GM12878 (cell line): Measurements from ENCODE around the gene NRG3. TPM values are rescaled to one million over a fixed set of nuclear protein-coding genes. Genes with fewer than 3 reads are reported as not detected.

Experiments used
- ATAC-seq: fragments of 200-7000 bp; cut with Tn5 transposase; 3 replicates; pipeline ENCODE4 v1.9.1; 2020; ENCODE audit warnings: mild to moderate bottlenecking, moderate library complexity
- BruUV-seq: library from RNA; stranded (reverse); fragments of 400-500 nt; replicated peaks from 2 replicates; lab custom pipeline; 2021; lab: Mats Ljungman, UMichigan
- CTCF ChIA-PET: fragments of 300-600 bp; sonication (Branson Sonifier 250); formaldehyde crosslinking; extraction: SDS; loops from one replicate; lab custom pipeline; 2021; ENCODE audit warnings: inconsistent platforms; lab: Yijun Ruan, JAX
- POLR2A ChIA-PET: fragments of 350-600 bp; formaldehyde crosslinking; extraction: SDS; loops from one replicate; lab custom pipeline; 2021; ENCODE audit warnings: inconsistent platforms; lab: Charles Lee
- RAD21 ChIA-PET: fragments of 300-600 bp; sonication (Branson Sonifier 250); formaldehyde crosslinking; loops from one replicate; lab custom pipeline; 2023; ENCODE audit warnings: antibody characterized with exemption; ENCODE audit not compliant: unreplicated experiment; lab: Charles Lee
- SMC1A ChIA-PET: fragments of 300-600 bp; sonication (Branson Sonifier 250); formaldehyde crosslinking; loops from one replicate; lab custom pipeline; 2023; ENCODE audit not compliant: unreplicated experiment, uncharacterized antibody; lab: Charles Lee
- DNase-seq: peaks from one replicate; pipeline ENCODE4 v3.0.0-alpha.2; 2011; ENCODE audit warnings: low read depth, low spot score
- FAIRE-seq: peaks from 3 replicates; lab custom pipeline; 2011; peaks lifted over from hg19 to GRCh38; lab: Jason Lieb, UNC
- H2AFZ ChIP-seq: 2 replicates; pipeline ENCODE4 v1.6.0; 2011; ENCODE audit warnings: low read depth, low read length, control low read depth; ENCODE audit not compliant: control insufficient read depth
- H3K27ac ChIP-seq: 2 replicates; pipeline ENCODE4 v1.5.1; 2011; ENCODE audit warnings: control low read depth; ENCODE audit not compliant: control insufficient read depth, insufficient read depth
- H3K27me3 ChIP-seq, 2 experiments: replicated peaks in 1 of 2; 2 replicates each; pipeline versions ENCODE4 v1.6.0 to v1.6.1; 2011; ENCODE audit warnings: low read length in 1 of 2; ENCODE audit not compliant: control insufficient read depth in 2 of 2, insufficient read depth in 2 of 2
- H3K36me3 ChIP-seq, 2 experiments: 2 replicates each; pipeline ENCODE4 v1.5.1; 2011; ENCODE audit warnings: low read length in 1 of 2; ENCODE audit not compliant: control insufficient read depth in 2 of 2, insufficient read depth in 2 of 2
- H3K4me1 ChIP-seq: 2 replicates; pipeline ENCODE4 v1.6.1; 2011; ENCODE audit warnings: mild to moderate bottlenecking, low read length, moderate library complexity, mixed read lengths; ENCODE audit not compliant: control insufficient read depth, insufficient read depth
- H3K4me2 ChIP-seq: 2 replicates; pipeline ENCODE4 v1.6.0; 2011; ENCODE audit warnings: control low read depth; ENCODE audit not compliant: control insufficient read depth, insufficient read depth
- H3K4me3 ChIP-seq: fragments of 200-600 bp; sonication (generic); 2 replicates; pipeline ENCODE4 v1.5.1; 2016
- H3K79me2 ChIP-seq: 2 replicates; pipeline ENCODE4 v1.6.0; 2011; ENCODE audit warnings: low read length; ENCODE audit not compliant: control insufficient read depth, insufficient read depth
- H3K9ac ChIP-seq: 2 replicates; pipeline ENCODE4 v1.8.0; 2011; ENCODE audit warnings: low read length, control low read depth, mixed read lengths; ENCODE audit not compliant: control insufficient read depth, insufficient read depth
- H3K9me3 ChIP-seq: replicated peaks from 3 replicates; pipeline ENCODE4 v1.5.1; 2011; ENCODE audit warnings: mild to moderate bottlenecking, low read length; ENCODE audit not compliant: control insufficient read depth, insufficient read depth
- H4K20me1 ChIP-seq: 2 replicates; pipeline ENCODE4 v1.6.0; 2011; ENCODE audit not compliant: control insufficient read depth, insufficient read depth
- ATF3 ChIP-seq: IDR thresholded peaks from 2 replicates; pipeline ENCODE4 v1.6.1; 2011; ENCODE audit warnings: low read depth, mild to moderate bottlenecking, low read length, moderate library complexity, borderline replicate concordance; ENCODE audit errors: extremely low read depth
- BRCA1 ChIP-seq: IDR thresholded peaks from 2 replicates; pipeline ENCODE4 v1.6.1; 2011; ENCODE audit warnings: low read depth, low read length, improper control_type of control experiment
- CREB1 ChIP-seq: IDR thresholded peaks from 2 replicates; pipeline ENCODE4 v1.6.1; 2012; ENCODE audit warnings: low read depth, mild to moderate bottlenecking, inconsistent platforms
- E4F1 ChIP-seq: fragments of 450-650 bp; IDR thresholded peaks from 2 replicates; pipeline ENCODE4 v1.6.1; 2018; ENCODE audit warnings: borderline replicate concordance, mild to moderate bottlenecking; ENCODE audit not compliant: partially characterized antibody
- ESRRA ChIP-seq: IDR thresholded peaks from 2 replicates; pipeline ENCODE4 v1.6.1; 2012; ENCODE audit warnings: mild to moderate bottlenecking, low read length, improper control_type of control experiment
- IKZF1 ChIP-seq: fragments of 450-650 bp; conservative IDR thresholded peaks from 2 replicates; pipeline ENCODE4 v1.6.1; 2017; ENCODE audit warnings: antibody characterized with exemption, mild to moderate bottlenecking
- IKZF2 ChIP-seq, 2 experiments: fragments of 450-650 bp; IDR thresholded peaks; 2 replicates each; pipeline ENCODE4 v1.6.1; 2017; ENCODE audit warnings: mild to moderate bottlenecking in 2 of 2, moderate library complexity in 2 of 2
- IRF3 ChIP-seq: fragments of 450-650 bp; IDR thresholded peaks from 2 replicates; pipeline ENCODE4 v1.6.1; 2014; ENCODE audit warnings: mild to moderate bottlenecking
- RAD51 ChIP-seq: fragments of 450-650 bp; IDR thresholded peaks from 2 replicates; pipeline ENCODE4 v1.6.1; 2016; ENCODE audit warnings: moderate library complexity, mild to moderate bottlenecking, inconsistent platforms
- SIX5 ChIP-seq: IDR thresholded peaks from 2 replicates; pipeline ENCODE4 v1.6.1; 2011; ENCODE audit warnings: mild to moderate bottlenecking, low read depth, low read length, moderate library complexity; ENCODE audit not compliant: severe bottlenecking
- WRNIP1 ChIP-seq: IDR thresholded peaks from 2 replicates; pipeline ENCODE4 v1.6.1; 2011; ENCODE audit warnings: low read depth, low read length, improper control_type of control experiment, borderline replicate concordance
- YBX1 ChIP-seq: fragments of 450-650 bp; IDR thresholded peaks from 2 replicates; pipeline ENCODE4 v1.6.1; 2016; ENCODE audit warnings: antibody characterized with exemption
- ZBED1 ChIP-seq: IDR thresholded peaks from 2 replicates; pipeline ENCODE4 v1.6.1; 2016; ENCODE audit warnings: borderline replicate concordance
- ZNF217 ChIP-seq: fragments of 450-650 bp; IDR thresholded peaks from 2 replicates; pipeline ENCODE4 v1.6.1; 2017; ENCODE audit warnings: antibody characterized with exemption, mild to moderate bottlenecking
- ZNF274 ChIP-seq: IDR thresholded peaks from one replicate; pipeline ENCODE4 v1.8.0; 2011; ENCODE audit not compliant: insufficient read length, insufficient read depth
- ZZZ3 ChIP-seq: IDR thresholded peaks from 2 replicates; pipeline ENCODE4 v1.6.1; 2011; ENCODE audit warnings: low read depth; ENCODE audit not compliant: control insufficient read depth, insufficient read length
- WGBS: methylation state at CpG from one replicate; pipeline ENCODE4 v1.1.6; 2016; ENCODE audit warnings: low lambda C conversion rate; ENCODE audit not compliant: insufficient replicate concordance, insufficient coverage; ENCODE audit errors: missing lambda C conversion rate; 5-methylcytosine and 5-hydroxymethylcytosine counted together
- in situ Hi-C: fragments of 300-500 bp; cut with MboI; formaldehyde crosslinking; loops from 9 replicates; pipeline ENCODE4 v1.14.3; 2018; ENCODE audit warnings: mixed read lengths
- intact Hi-C: fragments of 100-400 bp; cut with micrococcal nuclease; formaldehyde crosslinking; loops from one replicate; pipeline ENCODE4 v1.14.2; 2022; ENCODE audit not compliant: unreplicated experiment
- polyA plus RNA-seq, 11 experiments: library from polyadenylated mRNA; depleted of rRNA in 4 of 11; unstranded in 6 of 11; stranded (reverse) in 5 of 11; fragments of >200 nt; fragmentation: Nextera tagmentation in 4 of 11; fragmentation: Illumina TruSeq in 1 of 11; extraction: Ambion mirVana in 4 of 11; extraction: Trizol in 1 of 11; gene quantifications; 1 replicate in 1 of 11; 2 replicates in 10 of 11; pipeline versions ENCODE4 v1.2.1 to v1.2.3, GENCODE V29; 2011 to 2016; ENCODE audit warnings: inconsistent platforms in 2 of 11, missing spikeins in 2 of 11, low read depth in 1 of 11
- total RNA-seq, 4 experiments: library from RNA; depleted of rRNA in 3 of 4; stranded (reverse); fragments of >200 nt in 3 of 4; fragmentation: Illumina TruSeq in 1 of 4; extraction: Trizol in 1 of 4; gene quantifications; 2 replicates each; pipeline versions ENCODE4 v1.2.1 to v1.2.3, GENCODE V29; 2013 to 2021

Gene NRG3
- total and polyA plus RNA-seq, 10 of the 15 experiments (the other 5 are each of a cell fraction or from before 2014, with no cell fraction given) = 0.03 to 0.41 (median 0.17) TPM; not detected in 3

GRCh38 chr10:82742478-82742877 lies 867.5 kb downstream of the NRG3 start:
- no peak for TF ChIP-seq ZNF217
- no peak for TF ChIP-seq WRNIP1
- no peak for TF ChIP-seq ATF3
- no peak for TF ChIP-seq IRF3
- H2AFZ ChIP-seq = no peak overlapping the region
- 72% methylated on average over 4 of the region's 4 CpGs for WGBS
- no peaks in the 10 kb centered on the region for H3K9me3 ChIP-seq
- POLR2A ChIA-PET = no interaction called here
- ATAC-seq (no peak), DNase-seq (no peak), FAIRE-seq (no peak)
- no peaks in the 10 kb centered on the region for H3K36me3 ChIP-seq
- in situ Hi-C loops (no loop called here), intact Hi-C loops (no loop called here)
- H3K4me1 ChIP-seq = no peaks in the 10 kb centered on the region
- RAD21 ChIA-PET = no interaction called here
- no TSS peak for BruUV-seq
- H3K27ac ChIP-seq = no peak overlapping the region
- H3K4me2 ChIP-seq = no peak overlapping the region
- H3K9ac ChIP-seq = no peak overlapping the region
- CTCF ChIA-PET = no interaction called here
- H3K4me3 ChIP-seq = no peak overlapping the region
- peaks cover 0 to 3% of the 10 kb centered on the region in 2 experiments; a peak in 2 of 4 replicates for H3K27me3 ChIP-seq
- SMC1A ChIA-PET = no interaction called here
- no peaks in the 10 kb centered on the region for H3K79me2 ChIP-seq
- H4K20me1 ChIP-seq = no peaks in the 10 kb centered on the region

GRCh38 chr10:82742898-82743297 lies 867.9 kb downstream of the NRG3 start:
- Histone ChIP-seq H3K9ac (no peak overlapping the region), H2AFZ (no peak overlapping the region), H4K20me1 (no peaks in the 10 kb centered on the region), H3K4me2 (no peak overlapping the region), H3K4me1 (no peaks in the 10 kb centered on the region), H3K9me3 (no peaks in the 10 kb centered on the region), H3K27ac (no peak overlapping the region), H3K36me3 (no peaks in the 10 kb centered on the region), H3K4me3 (no peak overlapping the region), H3K27me3 (peaks cover 0 to 3% of the 10 kb centered on the region in 2 experiments; a peak in 2 of 4 replicates), H3K79me2 (no peaks in the 10 kb centered on the region)
- CTCF ChIA-PET = no interaction called here
- SMC1A ChIA-PET = no interaction called here
- POLR2A ChIA-PET = no interaction called here
- in situ Hi-C loops = no loop called here
- ATAC-seq = no peak
- 45% methylated on average over 7 of the region's 7 CpGs for WGBS
- intact Hi-C loops = no loop called here
- no TSS peak for BruUV-seq
- no peak for DNase-seq
- no peak for FAIRE-seq
- RAD21 ChIA-PET = no interaction called here
- TF ChIP-seq RAD51 (no peak), ZNF274 (no peak), BRCA1 (no peak), IKZF2 (IDR thresholded peaks at IDR 0.05) (no peak), WRNIP1 (no peak), E4F1 (no peak), CREB1 (no peak), IKZF1 (no peak), ZZZ3 (no peak), YBX1 (no peak), SIX5 (no peak), ZBED1 (no peak), ESRRA (no peak)
